BJ (cell line): Measurements from ENCODE around the gene CHN1. TPM values are rescaled to one million over a fixed set of nuclear protein-coding genes. Genes with fewer than 3 reads are reported as not detected.

Source experiments
- CTCF ChIA-PET: fragments of 350-600 bp; formaldehyde crosslinking; extraction: SDS; loops from one replicate; lab custom pipeline; 2021; ENCODE audit warnings: antibody characterized with exemption, inconsistent platforms; lab: Yijun Ruan, JAX
- POLR2A ChIA-PET: fragments of 300-600 bp; sonication (Branson Sonifier 250); formaldehyde crosslinking; extraction: SDS; loops from one replicate; lab custom pipeline; 2021; ENCODE audit warnings: antibody characterized with exemption; lab: Charles Lee
- DNase-seq: peaks from one replicate; pipeline ENCODE4 v3.0.0-alpha.2; 2011; ENCODE audit warnings: low read depth
- H3K27me3 ChIP-seq: 2 replicates; pipeline ENCODE4 v1.6.0; 2011; ENCODE audit warnings: low read length; ENCODE audit not compliant: control insufficient read depth, insufficient read depth
- H3K36me3 ChIP-seq: 2 replicates; pipeline ENCODE4 v1.5.1; 2011; ENCODE audit warnings: low read length; ENCODE audit not compliant: control insufficient read depth, insufficient read depth
- H3K4me3 ChIP-seq: 2 replicates; pipeline ENCODE4 v1.5.1; 2011; ENCODE audit warnings: low read depth, mild to moderate bottlenecking, control low read depth, low read length
- polyA plus RNA-seq: library from polyadenylated mRNA; depleted of rRNA; stranded (reverse); fragments of >200 nt; gene quantifications from 2 replicates; pipeline ENCODE4 v1.2.3, GENCODE V29; 2011
- TF ChIP-seq, protein P1 (sequence below): IDR thresholded peaks from 2 replicates; pipeline ENCODE4 v1.5.1; 2011; ENCODE audit warnings: low read depth, mild to moderate bottlenecking, control low read depth, inconsistent platforms, low read length, moderate library complexity; ENCODE audit not compliant: insufficient read depth

Gene CHN1
- polyA plus RNA-seq, 1 experiment = 93.0 TPM

DNA sequence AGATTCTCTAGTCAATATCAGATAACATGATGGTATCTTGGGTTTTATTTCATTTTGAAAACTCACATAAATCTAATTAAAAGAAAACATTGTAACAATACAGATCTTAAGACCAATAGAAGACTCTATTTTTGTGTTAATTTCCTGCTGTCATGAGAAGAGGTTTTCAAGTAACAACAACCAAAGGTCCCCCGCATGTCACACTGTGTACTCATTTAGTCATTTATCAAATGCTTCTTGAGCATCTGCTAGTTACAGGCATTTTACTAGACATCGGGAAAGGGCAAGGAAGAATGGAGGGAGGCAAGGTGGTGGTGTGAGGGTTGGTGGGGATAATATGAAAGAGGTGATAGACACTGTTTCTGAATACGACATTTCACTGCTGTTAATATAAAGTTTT is 163.2 kb downstream of the CHN1 start:
- no peaks in the 10 kb centered on the region for H3K36me3 ChIP-seq
- no peak overlapping the region for H3K4me3 ChIP-seq
- ChIA-PET CTCF (no interaction called here), POLR2A (no interaction called here)
- TF ChIP-seq, protein P1, sequence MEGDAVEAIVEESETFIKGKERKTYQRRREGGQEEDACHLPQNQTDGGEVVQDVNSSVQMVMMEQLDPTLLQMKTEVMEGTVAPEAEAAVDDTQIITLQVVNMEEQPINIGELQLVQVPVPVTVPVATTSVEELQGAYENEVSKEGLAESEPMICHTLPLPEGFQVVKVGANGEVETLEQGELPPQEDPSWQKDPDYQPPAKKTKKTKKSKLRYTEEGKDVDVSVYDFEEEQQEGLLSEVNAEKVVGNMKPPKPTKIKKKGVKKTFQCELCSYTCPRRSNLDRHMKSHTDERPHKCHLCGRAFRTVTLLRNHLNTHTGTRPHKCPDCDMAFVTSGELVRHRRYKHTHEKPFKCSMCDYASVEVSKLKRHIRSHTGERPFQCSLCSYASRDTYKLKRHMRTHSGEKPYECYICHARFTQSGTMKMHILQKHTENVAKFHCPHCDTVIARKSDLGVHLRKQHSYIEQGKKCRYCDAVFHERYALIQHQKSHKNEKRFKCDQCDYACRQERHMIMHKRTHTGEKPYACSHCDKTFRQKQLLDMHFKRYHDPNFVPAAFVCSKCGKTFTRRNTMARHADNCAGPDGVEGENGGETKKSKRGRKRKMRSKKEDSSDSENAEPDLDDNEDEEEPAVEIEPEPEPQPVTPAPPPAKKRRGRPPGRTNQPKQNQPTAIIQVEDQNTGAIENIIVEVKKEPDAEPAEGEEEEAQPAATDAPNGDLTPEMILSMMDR = no peak
- DNase-seq = no peak
- H3K27me3 ChIP-seq = no peaks in the 10 kb centered on the region

DNA sequence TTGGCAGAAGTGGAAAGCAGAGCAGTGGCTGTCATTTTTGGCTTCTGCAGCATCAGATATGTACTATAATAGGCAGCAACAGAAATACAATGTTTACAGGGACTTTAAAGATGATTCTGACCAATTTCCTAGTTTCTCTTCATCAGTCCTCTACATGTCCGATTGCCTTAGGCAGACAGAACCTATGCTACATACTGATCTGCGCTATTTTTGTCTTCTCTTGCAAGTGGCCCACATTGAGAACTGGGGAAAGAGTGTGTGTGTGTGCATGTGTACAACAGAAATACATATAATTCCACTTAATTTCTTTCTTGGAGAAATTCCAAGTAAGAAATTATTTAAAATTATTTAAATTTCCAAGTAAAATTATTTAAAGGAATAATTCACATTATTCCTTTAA is 163.8 kb downstream of the CHN1 start:
- CTCF ChIA-PET = interaction anchor here (2.1 kb wide), 1 partner anchor 70 kb away, joined by 5 read pairs; no protein-coding TSS in a partner anchor
- Histone ChIP-seq H3K36me3 (no peaks in the 10 kb centered on the region), H3K4me3 (no peak overlapping the region), H3K27me3 (no peaks in the 10 kb centered on the region)
- POLR2A ChIA-PET = no interaction called here
- TF ChIP-seq, protein P1 = no peak
- DNase-seq = no peak

DNA sequence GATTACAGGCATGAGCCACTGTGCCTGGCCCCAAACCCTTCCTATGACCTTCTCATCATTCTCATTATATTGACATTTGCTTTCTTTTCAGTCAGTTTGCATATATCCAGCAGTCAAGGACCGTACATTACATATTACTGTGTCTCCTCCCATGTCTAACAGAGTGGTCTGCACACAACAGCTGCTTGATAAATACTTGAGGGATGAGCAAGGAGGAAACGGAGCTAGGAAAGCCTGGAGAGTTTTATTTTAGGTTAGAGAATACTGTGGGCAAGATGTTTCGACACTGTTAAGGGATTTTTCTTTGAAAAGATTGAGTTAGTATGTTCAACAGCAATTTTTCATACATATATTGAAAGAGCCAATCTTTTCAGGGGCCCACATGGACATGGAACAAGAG is 164.7 kb downstream of the CHN1 start:
- ChIA-PET CTCF (interaction anchor here (0.7 to 2.1 kb wide), 3 partner anchors 37 to 145 kb away, joined by 3 to 5 read pairs (median 3); no protein-coding TSS in a partner anchor), POLR2A (no interaction called here)
- Histone ChIP-seq H3K36me3 (no peaks in the 10 kb centered on the region), H3K4me3 (no peak overlapping the region), H3K27me3 (no peaks in the 10 kb centered on the region)
- TF ChIP-seq, protein P1 = no peak
- peak; percentile 39 for DNase-seq

DNA sequence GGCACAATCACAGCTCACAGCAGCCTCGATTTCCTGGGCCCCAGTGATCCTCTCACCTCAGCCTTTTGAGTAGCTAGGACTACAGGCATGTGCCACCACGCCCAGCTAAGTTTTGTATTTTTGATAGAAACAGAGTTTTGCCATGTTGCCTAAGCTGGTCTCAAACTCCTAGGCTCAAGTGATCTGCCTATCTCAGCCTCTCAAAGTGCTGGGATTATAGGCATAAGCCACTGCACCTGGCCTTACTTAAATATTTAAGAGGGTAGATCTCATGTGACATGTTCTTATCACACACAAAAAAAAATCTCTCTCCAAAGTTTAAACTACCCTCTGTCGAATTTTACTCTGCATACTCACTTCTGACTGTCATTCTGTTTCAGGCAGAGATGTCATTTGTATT is 165.5 kb downstream of the CHN1 start:
- TF ChIP-seq, protein P1 = no peak
- Histone ChIP-seq H3K4me3 (no peak overlapping the region), H3K27me3 (no peaks in the 10 kb centered on the region), H3K36me3 (no peaks in the 10 kb centered on the region)
- POLR2A ChIA-PET = no interaction called here
- DNase-seq = no peak
- CTCF ChIA-PET = interaction anchor here (0.8 to 2.1 kb wide), 3 partner anchors 38 to 1907 kb away, joined by 3 to 5 read pairs (median 3); no protein-coding TSS in a partner anchor

DNA sequence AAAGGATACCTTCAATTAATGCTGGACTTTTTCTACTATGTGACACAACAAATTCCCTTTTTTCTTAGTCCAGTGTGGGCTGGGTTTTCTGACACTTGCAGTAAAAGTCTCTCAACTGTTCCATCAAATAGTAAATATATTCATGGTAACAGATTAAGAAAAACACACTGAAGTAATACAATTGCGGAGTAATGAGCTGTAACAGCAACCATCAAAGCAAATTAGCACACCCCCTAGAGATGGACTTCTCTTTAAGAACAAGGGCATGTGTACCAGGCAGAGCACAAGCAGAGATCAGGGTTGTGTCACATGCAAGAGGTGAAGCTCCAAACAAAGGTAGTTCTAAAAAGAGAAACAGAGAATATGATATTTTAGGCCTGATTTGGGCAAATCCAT is 168.2 kb downstream of the CHN1 start:
- Histone ChIP-seq H3K36me3 (no peaks in the 10 kb centered on the region), H3K4me3 (no peak overlapping the region), H3K27me3 (no peaks in the 10 kb centered on the region)
- CTCF ChIA-PET = interaction anchor here (0.6 to 1.4 kb wide), 8 partner anchors 8 to 153 kb away, joined by 3 to 6 read pairs (median 4); no protein-coding TSS in a partner anchor
- DNase-seq = no peak
- TF ChIP-seq, protein P1 = no peak
- POLR2A ChIA-PET = interaction anchor here (0.9 kb wide), 1 partner anchor 49 kb away, joined by 4 read pairs; no protein-coding TSS in a partner anchor
